Common myeloid progenitor, CD34-positive (primary cell): ENCODE measurements around the gene SLC27A2.

Source experiments
- CTCF ChIA-PET: fragments of 350-600 bp; sonication (Branson Sonifier 250); formaldehyde crosslinking; loops from one replicate; lab custom pipeline; 2021; ENCODE audit warnings: antibody characterized with exemption; lab: Charles Lee
- POLR2A ChIA-PET: fragments of 350-600 bp; sonication (Branson Sonifier 250); formaldehyde crosslinking; loops from one replicate; lab custom pipeline; 2021; ENCODE audit warnings: antibody characterized with exemption; lab: Charles Lee
- DNase-seq, 3 donors: peaks; one replicate each; pipeline versions ENCODE4 v3.0.0 to v3.0.0-alpha.2; 2013
- H3K27ac ChIP-seq, 2 experiments: 1 replicate in 1 of 2; 2 replicates in 1 of 2; pipeline ENCODE4 v1.7.0; 2013; ENCODE audit warnings: inconsistent platforms in 2 of 2, low read length in 2 of 2, mild to moderate bottlenecking in 2 of 2, low read depth in 1 of 2, moderate library complexity in 1 of 2; ENCODE audit not compliant: severe bottlenecking in 2 of 2, insufficient read depth in 1 of 2, poor library complexity in 1 of 2
- H3K27me3 ChIP-seq, 5 experiments: replicated peaks in 2 of 5; 1 replicate in 3 of 5; 2 replicates in 2 of 5; pipeline versions ENCODE4 v1.6.1 to v1.7.0; 2013; ENCODE audit warnings: low read length in 4 of 5, mild to moderate bottlenecking in 2 of 5, moderate library complexity in 2 of 5, inconsistent platforms in 1 of 5; ENCODE audit not compliant: insufficient read depth in 5 of 5, control insufficient read depth in 4 of 5
- H3K36me3 ChIP-seq, 4 experiments: 1 replicate in 2 of 4; 2 replicates in 2 of 4; pipeline versions ENCODE4 v1.6.1 to v1.7.0; 2013; ENCODE audit warnings: low read length in 3 of 4, control low read depth in 1 of 4, mild to moderate bottlenecking in 1 of 4; ENCODE audit not compliant: control insufficient read depth in 4 of 4, insufficient read depth in 4 of 4
- H3K4me1 ChIP-seq, 4 experiments: 1 replicate in 3 of 4; 2 replicates in 1 of 4; pipeline versions ENCODE4 v1.6.1 to v1.7.1; 2013; ENCODE audit warnings: low read length in 3 of 4, mild to moderate bottlenecking in 3 of 4, control low read depth in 1 of 4, inconsistent platforms in 1 of 4, moderate library complexity in 1 of 4; ENCODE audit not compliant: control insufficient read depth in 4 of 4, insufficient read depth in 4 of 4; ENCODE audit errors: control extremely low read depth in 1 of 4
- H3K4me3 ChIP-seq, 7 experiments: 1 replicate in 4 of 7; 2 replicates in 3 of 7; pipeline versions ENCODE4 v1.5.1 to v1.7.0; 2013; ENCODE audit warnings: mild to moderate bottlenecking in 7 of 7, low read length in 6 of 7, moderate library complexity in 6 of 7, inconsistent platforms in 2 of 7, low read depth in 2 of 7, control low read depth in 1 of 7; ENCODE audit not compliant: insufficient read depth in 4 of 7, control insufficient read depth in 1 of 7; ENCODE audit errors: extremely low read depth in 1 of 7
- H3K9me3 ChIP-seq, 5 experiments: 1 replicate in 4 of 5; 2 replicates in 1 of 5; pipeline versions ENCODE4 v1.6.1 to v1.7.1; 2013; ENCODE audit warnings: low read length in 4 of 5, mild to moderate bottlenecking in 2 of 5, inconsistent platforms in 1 of 5, low read depth in 1 of 5, moderate library complexity in 1 of 5; ENCODE audit not compliant: control insufficient read depth in 4 of 5, insufficient read depth in 2 of 5; ENCODE audit errors: control extremely low read depth in 1 of 5
- WGBS: methylation state at CpG from one replicate; pipeline ENCODE4 v1.1.5; 2013; ENCODE audit not compliant: insufficient coverage; 5-methylcytosine and 5-hydroxymethylcytosine counted together

The SLC27A2 gene

DNA sequence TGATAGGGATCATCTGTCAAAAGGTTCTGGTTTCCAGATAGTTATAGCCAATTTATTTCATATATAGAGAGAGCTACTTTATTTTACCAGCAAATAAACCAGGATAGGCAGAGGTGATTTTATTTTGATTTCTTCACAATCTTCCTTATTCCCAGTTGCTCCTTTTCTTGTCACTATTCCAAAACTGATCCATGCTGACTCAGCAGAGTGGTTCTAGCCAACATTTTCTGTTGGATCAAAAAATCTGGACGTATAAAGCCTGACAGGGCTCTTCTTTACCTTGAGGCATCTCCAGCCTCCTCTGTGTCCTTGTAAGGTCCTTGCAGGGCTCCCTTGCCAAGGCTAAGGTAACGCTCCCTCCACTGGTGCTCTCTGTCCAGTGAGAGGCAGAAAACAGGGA is 67.7 kb downstream of the SLC27A2 start:
- no peaks in the 10 kb centered on the region for H3K27me3 ChIP-seq
- ChIA-PET CTCF (interaction anchor here (1.0 to 3.3 kb wide), 5 partner anchors 9 to 21 kb away, joined by 3 to 20 read pairs (median 4); no protein-coding TSS in a partner anchor), POLR2A (interaction anchor here (0.8 to 1.0 kb wide), 2 partner anchors 12 to 13 kb away, joined by 4 to 5 read pairs; no protein-coding TSS in a partner anchor)
- no peak overlapping the region for H3K4me3 ChIP-seq
- peaks cover 0 to 3% (median 0%) of the 10 kb centered on the region in 4 experiments for H3K36me3 ChIP-seq
- peaks cover 8 to 33% (median 25%) of the 10 kb centered on the region in 4 experiments for H3K4me1 ChIP-seq
- 95% methylated on average over 2 of the region's 2 CpGs for WGBS
- DNase-seq = no peak
- no peaks in the 10 kb centered on the region for H3K9me3 ChIP-seq
- H3K27ac ChIP-seq = no peak overlapping the region

- H3K4me1 ChIP-seq = peaks cover 10 to 33% (median 25%) of the 10 kb centered on the region in 4 experiments
- no peaks in the 10 kb centered on the region for H3K9me3 ChIP-seq
- no peaks in the 10 kb centered on the region for H3K27me3 ChIP-seq
- ChIA-PET CTCF (interaction anchor here (1.0 to 1.5 kb wide), 3 partner anchors 9 to 28 kb away, joined by 3 to 5 read pairs (median 4); no protein-coding TSS in a partner anchor), POLR2A (no interaction called here)
- 98% methylated on average over 4 of the region's 6 CpGs for WGBS
- no peak for DNase-seq
- H3K36me3 ChIP-seq = peaks cover 0 to 3% (median 0%) of the 10 kb centered on the region in 4 experiments
- H3K4me3 ChIP-seq = no peak overlapping the region
- no peak overlapping the region for H3K27ac ChIP-seq
Observed at GRCh38 chr15:50250760-50251394, 68.9 kb downstream of the SLC27A2 start.

- Histone ChIP-seq H3K27ac (no peak overlapping the region), H3K36me3 (peaks cover 0 to 3% (median 0%) of the 10 kb centered on the region in 4 experiments), H3K4me3 (no peak overlapping the region), H3K9me3 (no peaks in the 10 kb centered on the region), H3K27me3 (no peaks in the 10 kb centered on the region), H3K4me1 (peaks cover 16 to 33% (median 27%) of the 10 kb centered on the region in 4 experiments)
- POLR2A ChIA-PET = no interaction called here
- no peak for DNase-seq
- 98% methylated on average over 11 of the region's 11 CpGs for whole genome bisulfite sequencing
- CTCF ChIA-PET = interaction anchor here (1.0 kb wide), 2 partner anchors 8 to 27 kb away, joined by 3 to 5 read pairs; no protein-coding TSS in a partner anchor
Observed at GRCh38 chr15:50251638-50252182, 69.7 kb downstream of the SLC27A2 start.

DNA sequence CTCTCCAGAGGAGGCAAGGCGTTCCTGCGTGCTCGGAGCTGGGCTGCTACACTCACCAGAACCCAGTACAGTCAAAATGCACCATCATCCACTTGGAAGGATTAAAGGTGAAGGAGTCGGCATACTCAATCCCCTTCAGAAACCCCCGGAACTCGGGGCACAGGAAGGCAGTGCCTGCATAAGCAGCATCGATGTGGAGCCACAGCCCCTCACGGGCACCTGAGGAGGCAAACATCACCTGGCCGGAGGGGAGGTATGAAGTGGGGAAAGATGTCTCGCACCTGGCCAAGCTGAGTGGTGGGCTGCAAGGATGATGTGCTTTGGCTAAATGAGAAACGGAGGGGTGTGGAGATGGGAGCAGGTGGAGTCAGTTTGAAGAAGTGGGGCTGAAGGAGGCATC is 70.6 kb downstream of the SLC27A2 start:
- POLR2A ChIA-PET = no interaction called here
- Histone ChIP-seq H3K36me3 (peaks cover 0 to 3% (median 0%) of the 10 kb centered on the region in 4 experiments), H3K4me1 (peaks cover 19 to 33% (median 24%) of the 10 kb centered on the region in 4 experiments), H3K9me3 (no peaks in the 10 kb centered on the region), H3K27ac (no peak overlapping the region), H3K4me3 (no peak overlapping the region), H3K27me3 (no peaks in the 10 kb centered on the region)
- CTCF ChIA-PET = no interaction called here
- DNase-seq = no peak
- WGBS = 99% methylated on average over 9 of the region's 11 CpGs

DNA sequence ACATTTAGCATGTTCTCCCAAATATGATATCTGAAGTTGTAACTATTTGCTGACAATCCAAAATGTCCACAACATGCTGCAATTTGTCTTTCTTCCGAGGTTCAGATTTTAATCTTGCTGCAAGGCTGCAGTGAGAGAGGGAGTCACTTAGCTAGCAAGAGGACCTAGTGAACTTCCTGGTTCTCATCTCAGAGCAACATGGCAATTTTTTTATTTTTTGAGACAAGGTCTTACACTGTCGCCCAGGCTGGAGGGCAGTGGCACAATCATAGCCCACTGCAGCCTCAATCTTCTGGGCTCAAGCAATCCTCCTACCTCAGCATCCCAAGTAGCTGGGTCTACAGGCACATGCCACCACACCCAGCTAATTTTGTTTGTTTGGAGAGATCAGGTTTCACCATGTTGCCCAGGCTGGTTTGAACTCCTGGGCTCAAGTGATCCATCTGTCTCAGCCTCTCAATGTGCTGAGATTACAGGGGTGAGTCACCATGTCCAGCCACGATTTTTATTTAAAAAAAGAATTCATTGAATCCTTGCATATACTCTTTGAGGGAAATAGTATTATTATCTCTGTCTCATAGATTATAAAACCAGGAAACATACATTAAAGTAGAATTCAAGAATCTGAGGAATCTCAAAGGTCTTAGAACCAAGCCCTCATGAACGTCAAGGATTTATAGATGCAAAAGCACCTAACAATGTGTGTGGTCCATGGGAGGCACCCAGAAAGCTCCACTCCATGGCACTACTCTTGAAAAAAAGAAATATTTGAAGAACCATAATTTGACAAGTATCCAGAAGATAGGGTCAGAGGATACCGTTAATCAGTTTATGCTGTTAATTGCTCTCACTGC is 74.4 kb downstream of the SLC27A2 start:
- WGBS = 73% methylated on average over 4 of the region's 5 CpGs
- H3K27ac ChIP-seq = no peak overlapping the region

DNA sequence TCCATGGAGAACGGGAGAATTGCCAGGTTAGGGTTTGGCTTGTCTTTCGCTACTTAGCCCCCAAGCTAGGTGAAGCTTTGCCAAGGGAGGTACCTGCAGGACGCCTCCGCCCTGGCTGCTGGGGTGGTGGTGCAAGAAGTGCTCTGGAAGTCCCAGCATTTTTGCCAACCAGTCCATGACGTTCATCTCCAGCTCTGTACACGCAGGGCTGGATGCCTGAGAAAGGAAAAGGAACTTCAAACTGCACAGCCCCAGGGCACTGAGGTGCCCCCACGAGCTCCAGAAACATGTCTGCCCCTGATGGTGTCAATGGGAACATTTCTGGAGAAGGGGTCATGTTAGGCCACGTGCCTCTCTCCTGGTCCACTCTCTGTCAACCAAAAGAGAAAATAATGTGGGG is 75.3 kb downstream of the SLC27A2 start:
- Histone ChIP-seq H3K4me3 (no peak overlapping the region), H3K36me3 (no peaks in the 10 kb centered on the region), H3K27me3 (no peaks in the 10 kb centered on the region), H3K9me3 (no peaks in the 10 kb centered on the region), H3K4me1 (peaks cover 34 to 45% (median 39%) of the 10 kb centered on the region in 4 experiments), H3K27ac (no peak overlapping the region)
- CTCF ChIA-PET = interaction anchor here (1.1 to 4.7 kb wide), 4 partner anchors 9 to 21 kb away, joined by 3 to 20 read pairs (median 4); no protein-coding TSS in a partner anchor
- 96% methylated on average over 6 of the region's 8 CpGs for WGBS
- POLR2A ChIA-PET = no interaction called here
- DNase-seq = no peak

More for the DNA sequence above, 74.4 kb downstream of the SLC27A2 start:
- peaks cover 27 to 37% (median 35%) of the 10 kb centered on the region in 4 experiments for H3K4me1 ChIP-seq
- H3K36me3 ChIP-seq = no peaks in the 10 kb centered on the region
- POLR2A ChIA-PET = no interaction called here
- no peak overlapping the region for H3K4me3 ChIP-seq
- H3K9me3 ChIP-seq = no peaks in the 10 kb centered on the region
- CTCF ChIA-PET = interaction anchor here (0.8 to 4.7 kb wide), 5 partner anchors 8 to 22 kb away, joined by 3 to 20 read pairs (median 4); no protein-coding TSS in a partner anchor
- peak in 2 of 3 donors; percentile 14 to 48 for DNase-seq
- H3K27me3 ChIP-seq = no peaks in the 10 kb centered on the region
